GM12892 (cell line): ENCODE results near the gene GGACT.

Experiments
- POLR2A ChIP-seq: IDR thresholded peaks from 2 replicates; pipeline ENCODE4 v1.6.1; 2011; ENCODE audit warnings: low read depth, low read length, control low read depth
- POLR2AphosphoS5 ChIP-seq: IDR thresholded peaks from 2 replicates; pipeline ENCODE4 v1.6.1; 2011; ENCODE audit warnings: low read depth, low read length, control low read depth

GRCh38 chr13:100484702-100485101, 103.9 kb downstream of the GGACT start:
- no peak for TF ChIP-seq POLR2A
- TF ChIP-seq POLR2AphosphoS5 = no peak
